GF-D8 (cell line): ENCODE measurements around the gene L3MBTL4.
"Not testable (repeated sequence)": the region's sequence is repeated elsewhere in the genome, so short reads cannot be mapped to it uniquely, and the experiment has no call there.

Source experiments
- DNase-seq: peaks from one replicate; lab custom pipeline; 2025; lab: John Stamatoyannopoulos, UW

The L3MBTL4 gene

GRCh38 chr18:6406075-6406909, 8.4 kb downstream of the L3MBTL4 start:
- DNase-seq: no peak

- no peak for DNase-seq
Observed at GRCh38 chr18:6405237-6406074, 9.3 kb downstream of the L3MBTL4 start.

GRCh38 chr18:6404834-6405233, 9.9 kb downstream of the L3MBTL4 start:
- DNase-seq: no peak

- no peak for DNase-seq
Observed at GRCh38 chr18:6401687-6402086, 13.0 kb downstream of the L3MBTL4 start.

GRCh38 chr18:6399776-6400175, 14.9 kb downstream of the L3MBTL4 start:
- no peak for DNase-seq

GRCh38 chr18:6397931-6398566, 16.7 kb downstream of the L3MBTL4 start:
- no peak for DNase-seq

- no peak for DNase-seq
Observed at GRCh38 chr18:6396847-6397246, 17.9 kb downstream of the L3MBTL4 start.

GRCh38 chr18:6396276-6396675, 18.4 kb downstream of the L3MBTL4 start:
- no peak for DNase-seq

- no peak for DNase-seq
Observed at GRCh38 chr18:6389005-6389404, 25.7 kb downstream of the L3MBTL4 start.

- no peak for DNase-seq
Observed at GRCh38 chr18:6382963-6383362, 31.7 kb downstream of the L3MBTL4 start.

GRCh38 chr18:6377473-6377872, 37.2 kb downstream of the L3MBTL4 start:
- not testable (repeated sequence) for DNase-seq

- DNase-seq: no peak
Observed at GRCh38 chr18:6376433-6377229, 38.1 kb downstream of the L3MBTL4 start.

- DNase-seq: no peak
Observed at GRCh38 chr18:6374935-6375529, 39.7 kb downstream of the L3MBTL4 start.

GRCh38 chr18:6374340-6374739, 40.4 kb downstream of the L3MBTL4 start:
- DNase-seq: no peak

GRCh38 chr18:6373187-6373586, 41.5 kb downstream of the L3MBTL4 start:
- DNase-seq: no peak

- DNase-seq: no peak
Observed at GRCh38 chr18:6370886-6371635, 43.6 kb downstream of the L3MBTL4 start.

- no peak for DNase-seq
Observed at GRCh38 chr18:6370410-6370809, 44.3 kb downstream of the L3MBTL4 start.

- no peak for DNase-seq
Observed at GRCh38 chr18:6368017-6368416, 46.7 kb downstream of the L3MBTL4 start.

GRCh38 chr18:6367208-6367607, 47.5 kb downstream of the L3MBTL4 start:
- DNase-seq: no peak

- DNase-seq: no peak
Observed at GRCh38 chr18:6366776-6367175, 47.9 kb downstream of the L3MBTL4 start.

- no peak for DNase-seq
Observed at GRCh38 chr18:6365385-6365784, 49.3 kb downstream of the L3MBTL4 start.
